GM13976 (cell line): ENCODE results near the gene CADM4.
"Not testable (repeated sequence)": the region's sequence is repeated elsewhere in the genome, so short reads cannot be mapped to it uniquely, and the experiment has no call there.

Experiments used
- DNase-seq: peaks from one replicate; pipeline ENCODE4 v3.0.0; 2012; ENCODE audit warnings: low spot score
- in situ Hi-C: fragments of 300-500 bp; cut with MboI; formaldehyde crosslinking; loops from one replicate; pipeline ENCODE4 v1.12.0; 2022; ENCODE audit warnings: low sequenced_read_pairs, mixed read lengths, inconsistent platforms; ENCODE audit not compliant: unreplicated experiment
- TF ChIP-seq, protein P1 (sequence below): IDR thresholded peaks from 2 replicates; pipeline ENCODE4 v1.5.1; 2012; ENCODE audit warnings: borderline replicate concordance, mild to moderate bottlenecking; ENCODE audit not compliant: insufficient read depth; ENCODE audit errors: extremely low read depth, missing control alignments, control extremely low read depth

Gene CADM4

DNA sequence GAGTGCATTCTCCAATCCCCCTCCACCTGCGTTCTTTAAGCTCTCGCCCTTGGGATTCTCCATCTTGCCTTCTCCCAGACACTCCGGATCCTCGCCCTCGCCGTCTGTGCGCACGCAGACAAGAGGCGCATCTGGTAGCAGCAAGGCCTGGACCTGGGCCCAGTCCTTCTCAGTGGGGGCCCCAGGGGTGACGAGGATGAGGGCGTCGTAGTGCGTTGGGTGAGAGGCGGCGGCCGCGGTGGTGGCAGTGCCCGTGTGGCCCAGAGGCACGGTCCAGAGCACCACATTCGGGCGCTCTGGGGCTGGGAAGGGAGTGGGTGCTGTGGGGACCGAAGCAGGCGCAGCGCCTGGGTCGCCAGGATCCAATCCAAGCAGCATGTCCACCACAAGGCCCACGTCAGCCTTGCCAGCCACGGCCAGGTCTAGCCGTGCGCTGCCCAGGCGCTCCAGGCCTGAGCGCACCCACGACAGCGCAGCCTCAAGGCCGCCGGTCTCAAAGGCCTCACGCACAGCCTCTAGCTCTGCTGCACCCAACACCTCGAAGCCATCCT, 46.8 kb downstream of the CADM4 start:
- TF ChIP-seq, protein P1, sequence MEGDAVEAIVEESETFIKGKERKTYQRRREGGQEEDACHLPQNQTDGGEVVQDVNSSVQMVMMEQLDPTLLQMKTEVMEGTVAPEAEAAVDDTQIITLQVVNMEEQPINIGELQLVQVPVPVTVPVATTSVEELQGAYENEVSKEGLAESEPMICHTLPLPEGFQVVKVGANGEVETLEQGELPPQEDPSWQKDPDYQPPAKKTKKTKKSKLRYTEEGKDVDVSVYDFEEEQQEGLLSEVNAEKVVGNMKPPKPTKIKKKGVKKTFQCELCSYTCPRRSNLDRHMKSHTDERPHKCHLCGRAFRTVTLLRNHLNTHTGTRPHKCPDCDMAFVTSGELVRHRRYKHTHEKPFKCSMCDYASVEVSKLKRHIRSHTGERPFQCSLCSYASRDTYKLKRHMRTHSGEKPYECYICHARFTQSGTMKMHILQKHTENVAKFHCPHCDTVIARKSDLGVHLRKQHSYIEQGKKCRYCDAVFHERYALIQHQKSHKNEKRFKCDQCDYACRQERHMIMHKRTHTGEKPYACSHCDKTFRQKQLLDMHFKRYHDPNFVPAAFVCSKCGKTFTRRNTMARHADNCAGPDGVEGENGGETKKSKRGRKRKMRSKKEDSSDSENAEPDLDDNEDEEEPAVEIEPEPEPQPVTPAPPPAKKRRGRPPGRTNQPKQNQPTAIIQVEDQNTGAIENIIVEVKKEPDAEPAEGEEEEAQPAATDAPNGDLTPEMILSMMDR: no peak
- DNase-seq: no peak
- in situ Hi-C loops: no loop called here

GRCh38 chr19:43591904-43592772, 47.5 kb downstream of the CADM4 start:
- in situ Hi-C loops: no loop called here
- DNase-seq: no peak
- TF ChIP-seq, protein P1: no peak

GRCh38 chr19:43589678-43590077, 50.0 kb downstream of the CADM4 start:
- DNase-seq: no peak
- TF ChIP-seq, protein P1: no peak
- in situ Hi-C loops: no loop called here

DNA sequence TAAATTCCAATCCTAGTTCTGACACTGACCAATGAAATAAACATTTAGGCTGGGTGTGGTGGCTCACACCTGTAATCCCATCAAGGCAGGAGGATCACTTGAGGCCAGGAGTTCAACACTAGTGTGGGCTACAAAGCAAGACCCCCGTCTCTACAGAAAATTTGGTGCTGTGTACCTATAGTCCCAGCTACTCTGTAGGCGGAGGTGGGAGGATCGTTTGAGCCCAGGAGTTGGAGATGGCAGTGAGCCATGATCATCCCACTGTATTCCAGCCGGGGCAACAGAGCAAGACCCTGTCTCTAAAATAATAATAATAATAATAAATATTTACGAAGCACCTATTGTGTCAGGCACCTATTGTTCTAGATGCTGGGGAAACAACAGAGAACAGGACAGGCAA, 50.4 kb downstream of the CADM4 start:
- in situ Hi-C loops: no loop called here
- no peak for DNase-seq
- TF ChIP-seq, protein P1: no peak

GRCh38 chr19:43587029-43587428, 52.6 kb downstream of the CADM4 start:
- in situ Hi-C loops: not testable (repeated sequence)

GRCh38 chr19:43586346-43586745, 53.3 kb downstream of the CADM4 start:
- in situ Hi-C loops: no loop called here
- TF ChIP-seq, protein P1: no peak
- no peak for DNase-seq

More at GRCh38 chr19:43587029-43587428, 52.6 kb downstream of the CADM4 start:
- not testable (repeated sequence) for DNase-seq

DNA sequence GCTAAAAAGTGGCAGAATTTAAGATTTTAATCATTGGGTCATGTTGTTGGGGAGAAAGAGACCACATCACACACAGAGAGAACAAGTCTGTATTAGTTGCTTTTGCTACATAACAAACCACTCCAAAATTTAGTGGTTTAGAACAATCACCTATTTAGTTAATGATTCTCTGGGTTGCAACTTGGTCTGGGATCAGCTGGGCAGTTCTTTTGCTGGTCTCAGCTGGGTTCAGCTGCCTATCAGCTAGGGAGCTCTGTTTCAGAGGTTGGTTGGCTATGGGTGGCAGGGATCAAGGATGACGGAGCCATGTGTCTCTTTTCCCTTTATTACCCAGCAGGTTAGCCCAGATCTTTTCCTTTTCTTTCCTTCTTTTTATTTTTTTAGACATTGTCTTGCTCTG, 55.2 kb downstream of the CADM4 start:
- TF ChIP-seq, protein P1: no peak
- in situ Hi-C loops: no loop called here
- DNase-seq: no peak
